T-helper 22 cell (primary cell): ENCODE results near the gene CDC42EP1.

ENCODE experiments used
- DNase-seq: peaks from one replicate; pipeline ENCODE4 v3.0.0-alpha.2; 2020; ENCODE audit warnings: low read depth

The CDC42EP1 gene

DNA sequence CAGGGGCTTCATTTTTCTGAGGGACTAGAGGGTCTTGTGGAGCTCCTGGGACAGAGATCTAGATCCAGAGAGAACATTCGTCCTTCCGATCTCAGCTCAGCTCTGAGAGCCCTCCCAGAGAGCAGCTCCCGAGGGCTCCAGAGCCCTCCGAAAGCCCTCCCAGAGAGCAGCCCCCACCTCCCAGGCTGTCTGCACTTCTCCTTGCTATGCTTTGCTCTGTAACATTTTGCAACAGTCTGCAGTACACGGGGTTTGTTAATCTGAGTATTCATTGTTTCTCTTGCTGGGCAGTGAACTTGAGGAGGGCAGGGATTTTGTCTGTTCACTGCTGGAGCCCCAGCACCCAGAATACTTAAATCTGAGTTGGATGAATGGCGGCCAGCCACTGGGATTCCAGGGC, 50.9 kb downstream of the CDC42EP1 start:
- DNase-seq: no peak

- DNase-seq: no peak
These were observed 56.2 kb downstream of the CDC42EP1 start for GRCh38 chr22:37616201-37617083.

GRCh38 chr22:37617431-37617830, 57.2 kb downstream of the CDC42EP1 start:
- no peak for DNase-seq

DNA sequence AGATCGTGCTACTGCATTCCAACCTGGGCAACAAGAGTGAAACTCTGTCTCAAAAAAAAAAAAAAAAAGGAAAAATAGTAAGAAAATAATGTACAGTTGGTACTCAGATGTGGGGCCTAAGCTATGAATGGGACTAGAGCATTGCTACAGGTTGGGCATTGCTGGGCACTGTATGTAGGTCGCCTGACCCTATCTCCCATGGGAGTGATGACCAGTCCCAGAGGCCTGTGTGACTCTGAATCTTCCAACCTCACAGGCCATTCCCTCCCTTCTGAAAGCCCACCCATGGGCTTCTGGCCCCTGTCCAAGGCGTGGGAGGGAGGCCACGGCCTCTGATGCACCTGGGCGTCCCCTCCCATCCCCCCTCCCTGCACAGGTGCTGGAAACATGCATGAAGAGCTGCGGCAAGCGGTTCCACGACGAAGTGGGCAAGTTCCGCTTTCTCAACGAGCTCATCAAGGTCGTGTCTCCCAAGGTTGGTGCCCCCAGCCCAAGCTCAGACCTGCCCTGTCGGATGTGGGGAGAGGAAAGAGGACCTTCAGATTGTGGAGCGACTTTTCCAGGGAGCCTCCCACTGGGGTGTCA, 57.9 kb downstream of the CDC42EP1 start:
- no peak for DNase-seq

GRCh38 chr22:37618674-37619073, 58.4 kb downstream of the CDC42EP1 start:
- no peak for DNase-seq
